ENCODE measurements around the gene SAFB. TPM values are rescaled to one million over a fixed set of nuclear protein-coding genes. Genes with fewer than 3 reads are reported as not detected.
A peak's percentile ranks its signal among the peaks of the same experiment; 100 is the strongest.

Gene SAFB
- total and polyA plus RNA-seq, 2 of the 4 experiments (the other 2 are of a cell fraction), result 18.5 to 41.2 TPM

DNA sequence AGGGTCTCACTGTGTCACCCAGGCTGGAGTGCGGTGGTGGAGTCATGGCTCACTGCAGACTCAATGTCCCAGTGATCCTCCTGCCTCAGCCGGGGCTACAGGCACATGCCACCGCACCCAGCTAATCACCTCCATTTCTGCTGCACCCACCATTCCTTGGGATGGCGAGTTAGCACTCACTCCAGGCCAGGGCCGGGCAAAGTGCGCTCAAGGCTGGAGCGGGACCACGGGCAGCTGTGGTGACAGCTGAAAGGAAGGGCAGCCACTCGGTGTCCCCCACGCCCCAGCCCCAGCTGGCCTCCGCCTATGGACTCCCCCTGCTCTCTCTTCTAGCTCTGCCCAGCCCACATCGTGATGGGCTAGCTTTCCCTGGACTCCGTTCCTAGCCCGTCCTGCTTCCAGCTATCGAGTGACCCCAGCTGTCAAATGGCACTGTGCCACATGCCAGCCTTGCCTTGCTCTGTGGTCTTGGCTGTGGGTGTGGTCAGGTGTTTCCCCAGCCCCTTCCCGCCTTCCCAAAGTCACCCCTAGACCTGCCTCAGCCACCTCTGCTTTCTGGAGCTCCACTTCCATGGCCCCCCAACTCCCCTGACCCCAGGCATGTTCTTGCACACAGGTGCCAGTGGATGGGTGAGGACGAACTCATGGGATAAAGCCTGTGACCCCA is 53.4 kb downstream of the SAFB start:
- Histone ChIP-seq H3K4ac (ENCODE audit: low read depth, low read length) (no peak overlapping the region), H3K18ac (ENCODE audit: low read depth, low read length) (no peak overlapping the region), H3K79me1 (ENCODE audit: low read depth in 1 of 2, low read length in 2 of 2) (peaks cover 12 to 16% of the 10 kb centered on the region in 2 experiments; a peak in 3 of 4 replicates), H4K91ac (ENCODE audit: insufficient read depth, low read depth, low read length) (no peak overlapping the region), H3K4me2 (ENCODE audit: low read depth, low read length) (no peak overlapping the region), H3K14ac (replicated peaks; ENCODE audit: low read depth, low read length) (no peak overlapping the region), H3K27me3 (ENCODE audit: control insufficient read depth, insufficient read depth, low read length) (no peaks in the 10 kb centered on the region), H2BK15ac (ENCODE audit: low read depth, low read length) (no peak overlapping the region), H2BK5ac (ENCODE audit: low read depth, low read length, poor library complexity, severe bottlenecking) (no peak overlapping the region), H3K9me1 (ENCODE audit: insufficient read depth, low read length) (peaks cover 7% of the 10 kb centered on the region; the same call in 1 of the 2 replicates), H3K23ac (ENCODE audit: low read depth, low read length) (no peak overlapping the region), H2AK9ac (replicated peaks; ENCODE audit: low read depth, low read length, poor library complexity) (peak overlapping the region; percentile 1), H4K8ac (ENCODE audit: low read depth in 2 of 2, low read length in 2 of 2) (no peak overlapping the region), H3K4me3 (ENCODE audit: insufficient read depth, low read depth, low read length) (no peak overlapping the region), H3K9me3 (ENCODE audit: control insufficient read depth, insufficient read depth, low read length) (no peaks in the 10 kb centered on the region), H2AFZ (replicated peaks; ENCODE audit: low read length, poor library complexity) (peak overlapping the region; percentile 23), H3K36me3 (ENCODE audit: control insufficient read depth, insufficient read depth, low read length) (peaks cover 6% of the 10 kb centered on the region; the same call in 1 of the 2 replicates), H3K27ac (ENCODE audit: insufficient read depth, low read length) (no peak overlapping the region), H3K4me1 (ENCODE audit: control insufficient read depth, insufficient read depth, low read length) (peaks cover 5% of the 10 kb centered on the region), H3K56ac (ENCODE audit: extremely low read depth, insufficient read depth, low read length) (no peak overlapping the region), H2BK120ac (ENCODE audit: low read depth, low read length) (no peak overlapping the region), H3K9ac (ENCODE audit: low read depth, low read length) (no peak overlapping the region), H4K5ac (ENCODE audit: low read depth, low read length) (no peak overlapping the region), H2AK5ac (ENCODE audit: low read depth, low read length) (no peak overlapping the region), H2BK20ac (ENCODE audit: low read depth, low read length) (no peak overlapping the region), H4K20me1 (ENCODE audit: insufficient read depth, low read length) (no peaks in the 10 kb centered on the region; the same call in 1 of the 2 replicates)
- TF ChIP-seq MXI1 (IDR thresholded peaks at IDR 0.05; ENCODE audit: borderline replicate concordance, low read depth, low read length) (no peak), SMC3 (IDR thresholded peaks at IDR 0.05; ENCODE audit: low read depth, low read length) (no peak), RFX5 (IDR thresholded peaks at IDR 0.05; ENCODE audit: low read depth, low read length) (no peak), CHD1 (IDR thresholded peaks at IDR 0.05; ENCODE audit: low read depth, low read length) (no peak)
- ChIA-PET CTCF (no interaction called here), POLR2A (ENCODE audit: unreplicated experiment) (no interaction called here)
- no TSS peak for BruUV-seq (replicated peaks)
- DNase-seq (no peak), ATAC-seq (ENCODE audit: low read depth) (no peak)
- dilution Hi-C loops (cut with HindIII; ENCODE audit: low sequenced_read_pairs, unreplicated experiment), result no loop called here
- 74% methylated on average over 6 of the region's 17 CpGs; no CpG with 5 or more reads in 1 of the 2 experiments for WGBS, 2 experiments (ENCODE audit: extremely low coverage in 2 of 2, insufficient read length in 1 of 2)
- in situ Hi-C loops (cut with MboI; ENCODE audit: low sequenced_read_pairs), result no loop called here
- intact Hi-C loops (cut with micrococcal nuclease), result no loop called here
